GM12878 (cell line): ENCODE data around the gene ADAMTSL2. TPM values are rescaled to one million over a fixed set of nuclear protein-coding genes. Genes with fewer than 3 reads are reported as not detected.

Experiments used
- ASH2L ChIP-seq: fragments of 300-600, 200-600 bp; sonication (generic); IDR thresholded peaks from 2 replicates; pipeline ENCODE4 v1.6.1; 2017; ENCODE audit warnings: low read depth, mild to moderate bottlenecking, borderline replicate concordance
- ESRRA ChIP-seq: IDR thresholded peaks from 2 replicates; pipeline ENCODE4 v1.6.1; 2012; ENCODE audit warnings: mild to moderate bottlenecking, low read length, improper control_type of control experiment
- NBN ChIP-seq: fragments of 450-650 bp; IDR thresholded peaks from 2 replicates; pipeline ENCODE4 v1.6.1; 2016
- SP1 ChIP-seq: IDR thresholded peaks from one replicate; pipeline ENCODE4 v1.6.1; 2011; ENCODE audit warnings: low read depth, low read length
- SPI1 ChIP-seq: IDR thresholded peaks from 2 replicates; pipeline ENCODE4 v1.6.1; 2011; ENCODE audit warnings: low read depth, mild to moderate bottlenecking, low read length, moderate library complexity, borderline replicate concordance; ENCODE audit not compliant: insufficient read depth
- SUZ12 ChIP-seq: fragments of 200-600 bp; sonication (generic); IDR thresholded peaks from one replicate; pipeline ENCODE4 v1.6.1; 2018; ENCODE audit warnings: antibody characterized with exemption, mild to moderate bottlenecking; ENCODE audit not compliant: unreplicated experiment
- ZNF24 ChIP-seq: fragments of 450-650 bp; IDR thresholded peaks from 2 replicates; pipeline ENCODE4 v1.6.1; 2017; ENCODE audit warnings: antibody characterized with exemption, mild to moderate bottlenecking
- polyA plus RNA-seq, 11 experiments: library from polyadenylated mRNA; depleted of rRNA in 4 of 11; unstranded in 6 of 11; stranded (reverse) in 5 of 11; fragments of >200 nt; fragmentation: Nextera tagmentation in 4 of 11; fragmentation: Illumina TruSeq in 1 of 11; extraction: Ambion mirVana in 4 of 11; extraction: Trizol in 1 of 11; gene quantifications; 1 replicate in 1 of 11; 2 replicates in 10 of 11; pipeline versions ENCODE4 v1.2.1 to v1.2.3, GENCODE V29; 2011 to 2016; ENCODE audit warnings: inconsistent platforms in 2 of 11, missing spikeins in 2 of 11, low read depth in 1 of 11
- total RNA-seq, 4 experiments: library from RNA; depleted of rRNA in 3 of 4; stranded (reverse); fragments of >200 nt in 3 of 4; fragmentation: Illumina TruSeq in 1 of 4; extraction: Trizol in 1 of 4; gene quantifications; 2 replicates each; pipeline versions ENCODE4 v1.2.1 to v1.2.3, GENCODE V29; 2013 to 2021
- TF ChIP-seq, protein P1 (sequence below): fragments of 450-650 bp; IDR thresholded peaks from 2 replicates; pipeline ENCODE4 v1.6.1; 2017; ENCODE audit warnings: mild to moderate bottlenecking, low read depth, inconsistent platforms; ENCODE audit not compliant: poor library complexity, severe bottlenecking
- TF ChIP-seq, protein P2 (sequence below): IDR thresholded peaks from 2 replicates; pipeline ENCODE4 v1.6.1; 2011; ENCODE audit warnings: mild to moderate bottlenecking, low read depth, low read length, moderate library complexity; ENCODE audit not compliant: insufficient replicate concordance
- TF ChIP-seq, protein P3 (sequence below): fragments of 450-650 bp; formaldehyde crosslinking; IDR thresholded peaks from 2 replicates; pipeline ENCODE4 v1.4.0; 2022; ENCODE audit warnings: mild to moderate bottlenecking, moderate library complexity
- TF ChIP-seq, protein P4 (sequence below): fragments of 450-650 bp; IDR thresholded peaks from 2 replicates; pipeline ENCODE4 v1.6.1; 2017; ENCODE audit warnings: mild to moderate bottlenecking

The ADAMTSL2 gene
- total and polyA plus RNA-seq, 10 of the 15 experiments (the other 5 are each of a cell fraction or from before 2014, with no cell fraction given) = 0.07 TPM; not detected in 9

DNA sequence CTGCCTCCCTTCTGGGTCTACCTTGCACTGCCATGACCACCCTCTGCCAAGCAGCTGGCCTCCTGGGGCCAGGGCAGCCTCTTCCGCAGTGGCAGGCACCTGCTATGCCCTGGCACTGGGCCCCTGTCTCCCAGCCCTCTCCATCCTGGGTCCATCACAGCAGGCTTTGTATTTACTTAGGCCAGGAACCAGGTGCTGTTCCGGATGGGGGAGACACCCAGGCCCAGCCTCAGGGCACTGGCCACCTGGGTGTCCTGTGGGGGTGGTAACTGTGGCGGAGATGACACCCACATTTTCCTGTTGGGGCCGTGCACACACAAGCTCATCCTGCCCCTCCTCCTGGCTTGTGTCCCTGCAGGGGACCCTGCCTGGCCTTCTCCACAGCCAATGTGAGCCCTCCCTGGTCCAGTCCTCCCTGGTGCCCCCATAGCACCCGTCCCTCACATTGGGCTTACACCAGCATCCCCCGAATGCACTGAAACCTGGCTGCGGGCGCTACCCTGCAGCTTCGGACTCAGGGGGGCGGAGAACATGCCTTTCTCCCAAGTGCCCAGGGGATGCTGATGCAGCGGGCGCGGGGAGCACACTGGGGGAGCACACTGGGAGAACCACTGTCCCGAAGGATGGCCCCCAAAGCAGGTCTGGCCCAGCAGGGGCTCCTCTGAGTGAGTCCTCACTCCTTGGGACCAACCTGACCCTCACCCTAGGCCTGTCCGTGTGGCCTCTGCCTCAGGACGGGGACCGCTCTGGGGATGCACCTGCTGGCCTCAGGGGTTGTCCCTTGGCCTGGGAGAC, 56.8 kb downstream of the ADAMTSL2 start (continued):
- TF ChIP-seq, protein P1, sequence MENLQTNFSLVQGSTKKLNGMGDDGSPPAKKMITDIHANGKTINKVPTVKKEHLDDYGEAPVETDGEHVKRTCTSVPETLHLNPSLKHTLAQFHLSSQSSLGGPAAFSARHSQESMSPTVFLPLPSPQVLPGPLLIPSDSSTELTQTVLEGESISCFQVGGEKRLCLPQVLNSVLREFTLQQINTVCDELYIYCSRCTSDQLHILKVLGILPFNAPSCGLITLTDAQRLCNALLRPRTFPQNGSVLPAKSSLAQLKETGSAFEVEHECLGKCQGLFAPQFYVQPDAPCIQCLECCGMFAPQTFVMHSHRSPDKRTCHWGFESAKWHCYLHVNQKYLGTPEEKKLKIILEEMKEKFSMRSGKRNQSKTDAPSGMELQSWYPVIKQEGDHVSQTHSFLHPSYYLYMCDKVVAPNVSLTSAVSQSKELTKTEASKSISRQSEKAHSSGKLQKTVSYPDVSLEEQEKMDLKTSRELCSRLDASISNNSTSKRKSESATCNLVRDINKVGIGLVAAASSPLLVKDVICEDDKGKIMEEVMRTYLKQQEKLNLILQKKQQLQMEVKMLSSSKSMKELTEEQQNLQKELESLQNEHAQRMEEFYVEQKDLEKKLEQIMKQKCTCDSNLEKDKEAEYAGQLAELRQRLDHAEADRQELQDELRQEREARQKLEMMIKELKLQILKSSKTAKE = no peak
- TF ChIP-seq, protein P2, sequence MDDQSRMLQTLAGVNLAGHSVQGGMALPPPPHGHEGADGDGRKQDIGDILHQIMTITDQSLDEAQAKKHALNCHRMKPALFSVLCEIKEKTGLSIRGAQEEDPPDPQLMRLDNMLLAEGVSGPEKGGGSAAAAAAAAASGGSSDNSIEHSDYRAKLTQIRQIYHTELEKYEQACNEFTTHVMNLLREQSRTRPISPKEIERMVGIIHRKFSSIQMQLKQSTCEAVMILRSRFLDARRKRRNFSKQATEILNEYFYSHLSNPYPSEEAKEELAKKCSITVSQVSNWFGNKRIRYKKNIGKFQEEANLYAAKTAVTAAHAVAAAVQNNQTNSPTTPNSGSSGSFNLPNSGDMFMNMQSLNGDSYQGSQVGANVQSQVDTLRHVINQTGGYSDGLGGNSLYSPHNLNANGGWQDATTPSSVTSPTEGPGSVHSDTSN = no peak
- TF ChIP-seq SPI1 = no peak
- TF ChIP-seq, protein P3, sequence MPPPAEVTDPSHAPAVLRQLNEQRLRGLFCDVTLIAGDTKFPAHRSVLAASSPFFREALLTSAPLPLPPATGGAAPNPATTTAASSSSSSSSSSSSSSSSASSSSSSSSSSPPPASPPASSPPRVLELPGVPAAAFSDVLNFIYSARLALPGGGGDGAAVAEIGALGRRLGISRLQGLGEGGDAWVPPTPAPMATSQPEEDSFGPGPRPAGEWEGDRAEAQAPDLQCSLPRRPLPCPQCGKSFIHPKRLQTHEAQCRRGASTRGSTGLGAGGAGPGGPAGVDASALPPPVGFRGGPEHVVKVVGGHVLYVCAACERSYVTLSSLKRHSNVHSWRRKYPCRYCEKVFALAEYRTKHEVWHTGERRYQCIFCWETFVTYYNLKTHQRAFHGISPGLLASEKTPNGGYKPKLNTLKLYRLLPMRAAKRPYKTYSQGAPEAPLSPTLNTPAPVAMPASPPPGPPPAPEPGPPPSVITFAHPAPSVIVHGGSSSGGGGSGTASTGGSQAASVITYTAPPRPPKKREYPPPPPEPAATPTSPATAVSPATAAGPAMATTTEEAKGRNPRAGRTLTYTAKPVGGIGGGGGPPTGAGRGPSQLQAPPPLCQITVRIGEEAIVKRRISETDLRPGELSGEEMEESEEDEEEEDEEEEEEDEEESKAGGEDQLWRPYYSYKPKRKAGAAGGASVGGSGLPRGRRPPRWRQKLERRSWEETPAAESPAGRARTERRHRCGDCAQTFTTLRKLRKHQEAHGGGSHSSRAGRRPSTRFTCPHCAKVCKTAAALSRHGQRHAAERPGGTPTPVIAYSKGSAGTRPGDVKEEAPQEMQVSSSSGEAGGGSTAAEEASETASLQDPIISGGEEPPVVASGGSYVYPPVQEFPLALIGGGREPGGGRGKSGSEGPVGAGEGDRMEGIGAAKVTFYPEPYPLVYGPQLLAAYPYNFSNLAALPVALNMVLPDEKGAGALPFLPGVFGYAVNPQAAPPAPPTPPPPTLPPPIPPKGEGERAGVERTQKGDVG (CRISPR knock-in tag) = no peak
- TF ChIP-seq SP1 = no peak
- no peak for TF ChIP-seq SUZ12
- TF ChIP-seq, protein P4, sequence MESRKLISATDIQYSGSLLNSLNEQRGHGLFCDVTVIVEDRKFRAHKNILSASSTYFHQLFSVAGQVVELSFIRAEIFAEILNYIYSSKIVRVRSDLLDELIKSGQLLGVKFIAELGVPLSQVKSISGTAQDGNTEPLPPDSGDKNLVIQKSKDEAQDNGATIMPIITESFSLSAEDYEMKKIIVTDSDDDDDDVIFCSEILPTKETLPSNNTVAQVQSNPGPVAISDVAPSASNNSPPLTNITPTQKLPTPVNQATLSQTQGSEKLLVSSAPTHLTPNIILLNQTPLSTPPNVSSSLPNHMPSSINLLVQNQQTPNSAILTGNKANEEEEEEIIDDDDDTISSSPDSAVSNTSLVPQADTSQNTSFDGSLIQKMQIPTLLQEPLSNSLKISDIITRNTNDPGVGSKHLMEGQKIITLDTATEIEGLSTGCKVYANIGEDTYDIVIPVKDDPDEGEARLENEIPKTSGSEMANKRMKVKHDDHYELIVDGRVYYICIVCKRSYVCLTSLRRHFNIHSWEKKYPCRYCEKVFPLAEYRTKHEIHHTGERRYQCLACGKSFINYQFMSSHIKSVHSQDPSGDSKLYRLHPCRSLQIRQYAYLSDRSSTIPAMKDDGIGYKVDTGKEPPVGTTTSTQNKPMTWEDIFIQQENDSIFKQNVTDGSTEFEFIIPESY = no peak
- TF ChIP-seq ESRRA = no peak
- no peak for TF ChIP-seq ZNF24
- no peak for TF ChIP-seq ASH2L
- no peak for TF ChIP-seq NBN
